CD14-positive monocyte (primary cell): Measurements from ENCODE around the gene FARP1. TPM values are rescaled to one million over a fixed set of nuclear protein-coding genes. Genes with fewer than 3 reads are reported as not detected.

ENCODE experiments used
- DNase-seq, 3 donors: peaks; one replicate each; pipeline ENCODE4 v3.0.0-alpha.2; 2011 to 2022
- H2AFZ ChIP-seq: 2 replicates; pipeline ENCODE4 v1.6.0; 2012; ENCODE audit warnings: mild to moderate bottlenecking, low read depth, low read length, inconsistent platforms; ENCODE audit not compliant: insufficient read depth, poor library complexity, severe bottlenecking
- H3K27ac ChIP-seq, 2 donors: 1 replicate in 1 of 2; 2 replicates in 1 of 2; pipeline ENCODE4 v1.5.1; 2012 to 2013; ENCODE audit warnings: low read length in 2 of 2, control low read depth in 1 of 2, inconsistent platforms in 1 of 2, low read depth in 1 of 2, mild to moderate bottlenecking in 1 of 2
- H3K27me3 ChIP-seq, 2 donors: one replicate each; pipeline versions ENCODE4 v1.6.0 to v1.6.1; 2011 to 2013; ENCODE audit warnings: low read length in 2 of 2; ENCODE audit not compliant: control insufficient read depth in 2 of 2, insufficient read depth in 2 of 2
- H3K36me3 ChIP-seq, 2 donors: replicated peaks in 1 of 2; 1 replicate in 1 of 2; 2 replicates in 1 of 2; pipeline versions ENCODE4 v1.5.1 to v1.6.1; 2012 to 2013; ENCODE audit warnings: low read length in 2 of 2, control low read depth in 1 of 2, inconsistent platforms in 1 of 2, mild to moderate bottlenecking in 1 of 2; ENCODE audit not compliant: insufficient read depth in 2 of 2, control insufficient read depth in 1 of 2
- H3K4me1 ChIP-seq, 2 donors: 1 replicate in 1 of 2; 2 replicates in 1 of 2; pipeline versions ENCODE4 v1.5.1 to v1.6.1; 2012 to 2013; ENCODE audit warnings: low read length in 2 of 2, control low read depth in 1 of 2, inconsistent platforms in 1 of 2, mild to moderate bottlenecking in 1 of 2, moderate library complexity in 1 of 2; ENCODE audit not compliant: insufficient read depth in 2 of 2, control insufficient read depth in 1 of 2
- H3K4me2 ChIP-seq: replicated peaks from 2 replicates; pipeline ENCODE3; 2012; ENCODE audit warnings: low read length, moderate library complexity, mild to moderate bottlenecking; ENCODE audit not compliant: poor library complexity, severe bottlenecking; ENCODE audit errors: extremely low read depth
- H3K4me3 ChIP-seq, 3 experiments: fragments of 200-600 bp in 1 of 3; sonication (generic) in 1 of 3; replicated peaks in 1 of 3; 1 replicate in 2 of 3; 2 replicates in 1 of 3; pipeline ENCODE4 v1.5.1; 2011 to 2013; ENCODE audit warnings: low read length in 3 of 3, mild to moderate bottlenecking in 3 of 3, control low read depth in 2 of 3, low read depth in 2 of 3, inconsistent platforms in 1 of 3, moderate library complexity in 1 of 3
- H3K79me2 ChIP-seq: 2 replicates; pipeline ENCODE4 v1.6.0; 2012; ENCODE audit warnings: mild to moderate bottlenecking, control low read depth, inconsistent platforms, low read length, moderate library complexity; ENCODE audit not compliant: insufficient read depth
- H3K9ac ChIP-seq: 2 replicates; pipeline ENCODE4 v1.6.0; 2017; ENCODE audit warnings: low read length, mild to moderate bottlenecking; ENCODE audit not compliant: insufficient read depth, poor library complexity, severe bottlenecking
- H3K9me3 ChIP-seq, 2 donors: replicated peaks in 1 of 2; 1 replicate in 1 of 2; 2 replicates in 1 of 2; pipeline versions ENCODE4 v1.5.1 to v1.6.1; 2012 to 2013; ENCODE audit warnings: low read length in 2 of 2, control low read depth in 1 of 2; ENCODE audit not compliant: control insufficient read depth in 1 of 2, insufficient read depth in 1 of 2
- H4K20me1 ChIP-seq: 2 replicates; pipeline ENCODE4 v1.6.0; 2012; ENCODE audit warnings: mild to moderate bottlenecking, low read length, control low read depth, moderate library complexity; ENCODE audit not compliant: insufficient read depth
- H3K27ac Mint-ChIP-seq, 7 donors: one replicate each; pipeline ENCODE4 v1.8.0; 2020; ENCODE audit warnings: mild to moderate bottlenecking in 7 of 7, mixed read lengths in 7 of 7, moderate library complexity in 6 of 7, inconsistent platforms in 2 of 7
- H3K27me3 Mint-ChIP-seq, 3 donors: one replicate each; pipeline ENCODE4 v1.8.0; 2021 to 2022; ENCODE audit warnings: low read depth in 3 of 3, mild to moderate bottlenecking in 3 of 3, mixed read lengths in 3 of 3, moderate library complexity in 3 of 3, inconsistent platforms in 1 of 3
- H3K36me3 Mint-ChIP-seq, 2 donors: one replicate each; pipeline ENCODE4 v1.8.0; 2020; ENCODE audit warnings: mixed read lengths in 2 of 2, inconsistent platforms in 1 of 2, mild to moderate bottlenecking in 1 of 2
- H3K4me1 Mint-ChIP-seq: one replicate; pipeline ENCODE4 v1.8.0; 2020; ENCODE audit warnings: mild to moderate bottlenecking, mixed read lengths
- H3K4me3 Mint-ChIP-seq, 2 donors: one replicate each; pipeline ENCODE4 v1.8.0; 2020; ENCODE audit warnings: mild to moderate bottlenecking in 2 of 2, mixed read lengths in 2 of 2, moderate library complexity in 1 of 2
- H3K9me3 Mint-ChIP-seq, 7 donors: one replicate each; pipeline ENCODE4 v1.8.0; 2020 to 2022; ENCODE audit warnings: mixed read lengths in 7 of 7, mild to moderate bottlenecking in 6 of 7, moderate library complexity in 6 of 7, inconsistent platforms in 2 of 7
- CTCF ChIP-seq: fragments of 200-600 bp; IDR thresholded peaks from one replicate; pipeline ENCODE4 v1.8.0; 2022; ENCODE audit warnings: antibody characterized with exemption, mild to moderate bottlenecking
- WGBS: methylation state at CpG from one replicate; pipeline ENCODE4 v1.1.5; 2013; ENCODE audit warnings: missing lambda C conversion rate; ENCODE audit not compliant: insufficient coverage; 5-methylcytosine and 5-hydroxymethylcytosine counted together
- intact Hi-C, 2 donors: fragments of 100-400 bp; cut with micrococcal nuclease; formaldehyde crosslinking; loops; one replicate each; pipeline versions ENCODE4 v1.15.0 to v1.15.1; 2023
- polyA plus RNA-seq, 3 donors: library from polyadenylated mRNA; depleted of rRNA in 1 of 3; unstranded in 2 of 3; stranded (reverse) in 1 of 3; fragments of 300-500 nt in 2 of 3; fragments of >200 nt in 1 of 3; fragmentation: Illumina TruSeq in 2 of 3; gene quantifications; 1 replicate in 2 of 3; 2 replicates in 1 of 3; pipeline ENCODE4 v1.2.3, GENCODE V29; 2012 to 2021

Gene FARP1
- polyA plus RNA-seq, 3 donors = 0.01 to 0.16 (median 0.12) TPM

GRCh38 chr13:98366010-98366409 is 223.1 kb downstream of the FARP1 start:
- Mint-ChIP-seq H3K27ac (no peak overlapping the region), H3K9me3 (peaks cover 0 to 8% (median 3%) of the 10 kb centered on the region in 7 donors), H3K4me3 (no peak overlapping the region), H3K27me3 (peaks cover 2 to 4% (median 3%) of the 10 kb centered on the region in 3 donors), H3K4me1 (no peaks in the 10 kb centered on the region), H3K36me3 (no peaks in the 10 kb centered on the region)
- Histone ChIP-seq H2AFZ (no peak overlapping the region), H3K9ac (no peak overlapping the region), H3K36me3 (no peaks in the 10 kb centered on the region), H4K20me1 (no peaks in the 10 kb centered on the region), H3K27ac (no peak overlapping the region), H3K4me3 (no peak overlapping the region), H3K4me2 (no peak overlapping the region), H3K79me2 (no peaks in the 10 kb centered on the region), H3K9me3 (no peaks in the 10 kb centered on the region), H3K27me3 (no peaks in the 10 kb centered on the region), H3K4me1 (no peaks in the 10 kb centered on the region)
- intact Hi-C loops = no loop called here
- no peak for TF ChIP-seq CTCF
- no CpG with 5 or more reads among the region's 2 CpGs for WGBS
- DNase-seq = no peak

- intact Hi-C loops = no loop called here
- 98% methylated on average over 4 of the region's 7 CpGs for WGBS
Measured at GRCh38 chr13:98366443-98366842, 223.5 kb downstream of the FARP1 start.

More at GRCh38 chr13:98366443-98366842, 223.5 kb downstream of the FARP1 start:
- Mint-ChIP-seq H3K4me3 (no peak overlapping the region), H3K27me3 (peaks cover 2 to 4% (median 3%) of the 10 kb centered on the region in 3 donors), H3K36me3 (no peaks in the 10 kb centered on the region), H3K9me3 (peaks cover 0 to 8% (median 3%) of the 10 kb centered on the region in 7 donors), H3K4me1 (no peaks in the 10 kb centered on the region), H3K27ac (no peak overlapping the region)
- Histone ChIP-seq H4K20me1 (no peaks in the 10 kb centered on the region), H3K9me3 (no peaks in the 10 kb centered on the region), H3K79me2 (no peaks in the 10 kb centered on the region), H3K4me2 (no peak overlapping the region), H3K27ac (no peak overlapping the region), H3K27me3 (no peaks in the 10 kb centered on the region), H3K4me3 (no peak overlapping the region), H3K9ac (no peak overlapping the region), H3K36me3 (no peaks in the 10 kb centered on the region), H3K4me1 (no peaks in the 10 kb centered on the region), H2AFZ (no peak overlapping the region)
- DNase-seq = no peak
- no peak for TF ChIP-seq CTCF
